CD4-positive, alpha-beta T cell (primary cell): Measurements from ENCODE around the gene INTS6. TPM values are rescaled to one million over a fixed set of nuclear protein-coding genes. Genes with fewer than 3 reads are reported as not detected.

Experiments used
- ATAC-seq: fragments of 200-7000 bp; cut with Tn5 transposase; one replicate; pipeline ENCODE4 v1.10.0; 2022; ENCODE audit warnings: mild to moderate bottlenecking; ENCODE audit not compliant: poor library complexity
- CTCF ChIA-PET: fragments of 350-600 bp; sonication (Branson Sonifier 250); formaldehyde crosslinking; loops from one replicate; lab custom pipeline; 2021; ENCODE audit warnings: antibody characterized with exemption, inconsistent platforms; lab: Charles Lee
- POLR2A ChIA-PET: fragments of 350-600 bp; sonication (Branson Sonifier 250); formaldehyde crosslinking; loops from one replicate; lab custom pipeline; 2021; ENCODE audit warnings: antibody characterized with exemption, inconsistent platforms; lab: Charles Lee
- DNase-seq, 14 experiments: peaks; one replicate each; pipeline ENCODE4 v3.0.0-alpha.2; 2013 to 2020; ENCODE audit warnings: mixed read lengths in 2 of 14
- H3K27ac ChIP-seq, 2 donors: one replicate each; pipeline versions ENCODE4 v1.5.1 to v1.7.0; 2013; ENCODE audit warnings: low read length in 2 of 2, low read depth in 1 of 2, mild to moderate bottlenecking in 1 of 2
- H3K27me3 ChIP-seq, 2 experiments: 1 replicate in 1 of 2; 2 replicates in 1 of 2; pipeline versions ENCODE4 v1.6.1 to v1.7.0; 2013; ENCODE audit warnings: low read length in 2 of 2, control low read depth in 1 of 2, mild to moderate bottlenecking in 1 of 2, moderate library complexity in 1 of 2; ENCODE audit not compliant: insufficient read depth in 2 of 2, control insufficient read depth in 1 of 2
- H3K36me3 ChIP-seq: one replicate; pipeline ENCODE4 v1.6.1; 2013; ENCODE audit warnings: low read length, control low read depth; ENCODE audit not compliant: insufficient read depth
- H3K4me1 ChIP-seq: one replicate; pipeline ENCODE4 v1.6.1; 2013; ENCODE audit warnings: low read length, control low read depth; ENCODE audit not compliant: insufficient read depth
- H3K4me3 ChIP-seq: one replicate; pipeline ENCODE4 v1.5.1; 2013; ENCODE audit warnings: mild to moderate bottlenecking, low read length, moderate library complexity
- H3K9me3 ChIP-seq, 2 experiments: 1 replicate in 1 of 2; 2 replicates in 1 of 2; pipeline versions ENCODE4 v1.6.1 to v1.7.0; 2013; ENCODE audit warnings: low read length in 2 of 2, mild to moderate bottlenecking in 2 of 2, control low read depth in 1 of 2, moderate library complexity in 1 of 2; ENCODE audit not compliant: control insufficient read depth in 1 of 2, insufficient read depth in 1 of 2
- H3K27ac Mint-ChIP-seq: one replicate; pipeline ENCODE4 v1.8.0; 2020; ENCODE audit warnings: mixed read lengths
- H3K27me3 Mint-ChIP-seq: one replicate; pipeline ENCODE4 v1.8.0; 2021; ENCODE audit warnings: mixed read lengths
- H3K36me3 Mint-ChIP-seq: one replicate; pipeline ENCODE4 v1.8.0; 2021; ENCODE audit warnings: low read depth, mixed read lengths
- H3K4me1 Mint-ChIP-seq: one replicate; pipeline ENCODE4 v1.8.0; 2021; ENCODE audit warnings: low read depth, mixed read lengths
- H3K4me3 Mint-ChIP-seq: one replicate; pipeline ENCODE4 v1.8.0; 2020; ENCODE audit warnings: mild to moderate bottlenecking, mixed read lengths
- H3K9me3 Mint-ChIP-seq: one replicate; pipeline ENCODE4 v1.8.0; 2020; ENCODE audit warnings: mixed read lengths
- intact Hi-C, 2 experiments: fragments of 100-400 bp; cut with DNase I in 1 of 2; cut with micrococcal nuclease in 1 of 2; formaldehyde crosslinking; loops; one replicate each; pipeline versions ENCODE4 v1.15.1 to v1.9.0; 2023 to 2025; cut with DNase I, micrococcal nuclease
- total RNA-seq, 174 experiments: library from RNA in 2 of 174; stranded (reverse) in 2 of 174; gene quantifications; one replicate each; pipeline ENCODE4 v1.2.3 and lab custom pipeline; 2021 to 2026
- TF ChIP-seq, protein P1 (sequence below): fragments of 200-600 bp; IDR thresholded peaks from one replicate; pipeline ENCODE4 v1.8.0; 2022; ENCODE audit warnings: antibody characterized with exemption, mild to moderate bottlenecking

The INTS6 gene
- total RNA-seq, 2 experiments from 2014 or later = 40.8 to 45.8 TPM

DNA sequence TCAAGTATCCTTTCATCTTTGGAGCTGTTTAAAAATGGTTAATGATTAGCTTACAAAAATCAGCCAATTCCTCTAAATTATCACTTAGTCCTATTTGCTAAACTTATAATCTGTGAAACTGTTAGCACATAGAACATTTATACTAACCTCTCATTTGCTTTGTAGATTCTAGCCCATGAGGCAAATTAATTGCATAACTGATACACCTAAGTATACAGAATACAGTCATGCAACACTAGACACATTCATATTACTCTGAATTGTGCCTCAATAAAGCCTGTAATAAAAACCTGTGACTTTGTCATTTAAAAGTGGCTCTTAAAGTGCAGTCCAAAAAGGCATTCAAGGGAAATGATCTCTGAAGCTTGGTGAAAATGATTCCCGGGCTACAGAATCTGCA lies 92.3 kb downstream of the INTS6 start:
- POLR2A ChIA-PET = no interaction called here
- Mint-ChIP-seq H3K27me3 (no peaks in the 10 kb centered on the region), H3K36me3 (peaks cover 36% of the 10 kb centered on the region), H3K4me3 (no peak overlapping the region), H3K4me1 (no peaks in the 10 kb centered on the region), H3K27ac (no peak overlapping the region), H3K9me3 (no peaks in the 10 kb centered on the region)
- no peaks in the 10 kb centered on the region for H3K4me1 ChIP-seq
- H3K27ac ChIP-seq = no peak overlapping the region
- no peaks in the 10 kb centered on the region for H3K27me3 ChIP-seq
- ATAC-seq (no peak), DNase-seq (no peak)
- TF ChIP-seq, protein P1, sequence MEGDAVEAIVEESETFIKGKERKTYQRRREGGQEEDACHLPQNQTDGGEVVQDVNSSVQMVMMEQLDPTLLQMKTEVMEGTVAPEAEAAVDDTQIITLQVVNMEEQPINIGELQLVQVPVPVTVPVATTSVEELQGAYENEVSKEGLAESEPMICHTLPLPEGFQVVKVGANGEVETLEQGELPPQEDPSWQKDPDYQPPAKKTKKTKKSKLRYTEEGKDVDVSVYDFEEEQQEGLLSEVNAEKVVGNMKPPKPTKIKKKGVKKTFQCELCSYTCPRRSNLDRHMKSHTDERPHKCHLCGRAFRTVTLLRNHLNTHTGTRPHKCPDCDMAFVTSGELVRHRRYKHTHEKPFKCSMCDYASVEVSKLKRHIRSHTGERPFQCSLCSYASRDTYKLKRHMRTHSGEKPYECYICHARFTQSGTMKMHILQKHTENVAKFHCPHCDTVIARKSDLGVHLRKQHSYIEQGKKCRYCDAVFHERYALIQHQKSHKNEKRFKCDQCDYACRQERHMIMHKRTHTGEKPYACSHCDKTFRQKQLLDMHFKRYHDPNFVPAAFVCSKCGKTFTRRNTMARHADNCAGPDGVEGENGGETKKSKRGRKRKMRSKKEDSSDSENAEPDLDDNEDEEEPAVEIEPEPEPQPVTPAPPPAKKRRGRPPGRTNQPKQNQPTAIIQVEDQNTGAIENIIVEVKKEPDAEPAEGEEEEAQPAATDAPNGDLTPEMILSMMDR = no peak
- H3K36me3 ChIP-seq = peaks cover 13% of the 10 kb centered on the region
- no peak overlapping the region for H3K4me3 ChIP-seq
- no peaks in the 10 kb centered on the region for H3K9me3 ChIP-seq
- intact Hi-C loops = no loop called here
- CTCF ChIA-PET = no interaction called here

DNA sequence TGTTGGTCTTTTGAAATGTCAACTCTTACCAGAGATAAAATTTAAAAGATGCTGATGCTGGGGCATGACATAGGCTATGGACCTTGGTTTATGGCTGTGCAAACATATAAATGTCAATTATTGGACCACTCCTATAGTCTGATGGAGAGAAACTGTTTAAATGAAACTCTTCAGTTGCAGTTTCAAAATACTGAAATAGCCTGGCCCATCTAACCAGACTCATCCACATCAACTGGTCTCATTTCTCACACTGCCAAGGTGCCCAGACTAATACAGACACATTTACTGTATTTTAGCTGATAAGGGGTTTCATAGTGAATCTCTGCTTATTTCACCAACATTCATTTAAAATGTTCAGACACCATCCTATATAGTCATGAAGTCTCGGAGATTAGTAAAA lies 93.5 kb downstream of the INTS6 start:
- no peaks in the 10 kb centered on the region for H3K27me3 ChIP-seq
- H3K9me3 Mint-ChIP-seq = no peaks in the 10 kb centered on the region
- no peaks in the 10 kb centered on the region for H3K27me3 Mint-ChIP-seq
- ChIA-PET CTCF (no interaction called here), POLR2A (no interaction called here)
- H3K27ac ChIP-seq = no peak overlapping the region
- no peaks in the 10 kb centered on the region for H3K4me1 Mint-ChIP-seq
- intact Hi-C loops = no loop called here
- H3K9me3 ChIP-seq = no peaks in the 10 kb centered on the region
- no peak overlapping the region for H3K4me3 Mint-ChIP-seq
- DNase-seq (no peak), ATAC-seq (no peak)
- H3K36me3 Mint-ChIP-seq = peaks cover 25% of the 10 kb centered on the region
- peaks cover 2% of the 10 kb centered on the region for H3K36me3 ChIP-seq
- H3K4me1 ChIP-seq = no peaks in the 10 kb centered on the region
- no peak overlapping the region for H3K27ac Mint-ChIP-seq
- TF ChIP-seq, protein P1 = no peak
- H3K4me3 ChIP-seq = no peak overlapping the region

DNA sequence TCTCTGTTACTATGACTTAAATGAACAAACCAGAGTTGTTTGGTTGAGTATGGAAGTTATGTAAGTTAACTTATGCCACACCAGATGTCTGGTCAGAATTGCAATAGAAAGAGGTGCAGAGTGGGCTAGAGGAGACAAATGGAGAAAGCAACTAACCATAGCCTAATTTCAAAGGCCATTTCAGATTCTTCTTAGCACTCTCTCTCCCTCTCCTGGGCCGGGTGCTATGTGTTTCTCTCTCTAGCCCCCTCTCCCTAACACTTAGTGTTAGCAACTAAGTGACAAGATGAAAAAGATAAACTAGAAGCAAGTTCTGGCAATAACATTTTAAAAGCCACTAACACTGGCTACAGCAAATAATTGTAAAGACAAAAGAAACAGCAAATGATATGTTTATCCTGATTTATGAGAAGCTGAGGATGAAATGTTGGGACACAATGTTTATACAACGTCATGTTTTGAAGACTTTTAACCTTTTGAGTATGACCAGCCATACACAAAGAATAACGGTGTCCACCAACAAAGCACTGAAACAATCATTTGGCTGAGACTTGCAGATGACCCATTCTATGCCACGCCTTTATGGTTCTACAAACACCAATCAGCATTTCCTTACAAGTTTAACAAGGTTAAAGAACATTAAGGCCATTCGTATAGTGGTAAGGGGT lies 94.8 kb downstream of the INTS6 start:
- no peaks in the 10 kb centered on the region for H3K9me3 ChIP-seq
- Mint-ChIP-seq H3K4me1 (no peaks in the 10 kb centered on the region), H3K4me3 (no peak overlapping the region), H3K27me3 (no peaks in the 10 kb centered on the region), H3K27ac (no peak overlapping the region), H3K36me3 (peaks cover 16% of the 10 kb centered on the region), H3K9me3 (no peaks in the 10 kb centered on the region)
- no peak for ATAC-seq
- H3K27me3 ChIP-seq = no peaks in the 10 kb centered on the region
- intact Hi-C loops = no loop called here
- H3K27ac ChIP-seq = no peak overlapping the region
- ChIA-PET CTCF (no interaction called here), POLR2A (no interaction called here)
- TF ChIP-seq, protein P1 = no peak
- no peak overlapping the region for H3K4me3 ChIP-seq
- H3K4me1 ChIP-seq = no peaks in the 10 kb centered on the region
- H3K36me3 ChIP-seq = no peaks in the 10 kb centered on the region
- no peak for DNase-seq
